GM18858 (cell line): ENCODE measurements around the gene COL6A2.

ENCODE experiments used
- ATAC-seq: cut with Tn5 transposase; IDR thresholded peaks from one replicate; pipeline ENCODE4 v1.9.1; 2021; ENCODE audit not compliant: unreplicated experiment

The COL6A2 gene

GRCh38 chr21:46154155-46154954 lies 56.4 kb downstream of the COL6A2 start:
- ATAC-seq: no peak

GRCh38 chr21:46154955-46155513 lies 57.1 kb downstream of the COL6A2 start:
- ATAC-seq: no peak

GRCh38 chr21:46155514-46156377 lies 57.8 kb downstream of the COL6A2 start, which contains the start of gene FTCD:
FTCD (minus strand) TSS chr21:46155579; CDS start chr21:46155523, 56 bp downstream.
- ATAC-seq: no peak

GRCh38 chr21:46156378-46156645 lies 58.4 kb downstream of the COL6A2 start:
- no peak for ATAC-seq

- no peak for ATAC-seq
These were observed 58.8 kb downstream of the COL6A2 start for GRCh38 chr21:46156678-46157077.

- ATAC-seq: no peak
These were observed 59.6 kb downstream of the COL6A2 start for GRCh38 chr21:46157396-46157986.

- no peak for ATAC-seq
These were observed 60.1 kb downstream of the COL6A2 start for GRCh38 chr21:46157987-46158451.

- no peak for ATAC-seq
These were observed 60.9 kb downstream of the COL6A2 start for GRCh38 chr21:46158666-46159300.

- ATAC-seq: no peak
These were observed 61.5 kb downstream of the COL6A2 start for GRCh38 chr21:46159390-46159789.

- no peak for ATAC-seq
These were observed 62.1 kb downstream of the COL6A2 start for GRCh38 chr21:46159841-46160656.

GRCh38 chr21:46160657-46160906 lies 62.7 kb downstream of the COL6A2 start:
- ATAC-seq: no peak

GRCh38 chr21:46160907-46161632 lies 63.2 kb downstream of the COL6A2 start:
- ATAC-seq: no peak

GRCh38 chr21:46161633-46162592 lies 64.0 kb downstream of the COL6A2 start:
- ATAC-seq: no peak

GRCh38 chr21:46163380-46163779 lies 65.5 kb downstream of the COL6A2 start:
- ATAC-seq: no peak

GRCh38 chr21:46165098-46165497 lies 67.2 kb downstream of the COL6A2 start:
- ATAC-seq: no peak

- ATAC-seq: no peak
These were observed 70.3 kb downstream of the COL6A2 start for GRCh38 chr21:46168238-46168637.

- ATAC-seq: no peak
These were observed 70.9 kb downstream of the COL6A2 start for GRCh38 chr21:46168659-46169386.
